ENCODE measurements around the gene MMP28. TPM values are rescaled to one million over a fixed set of nuclear protein-coding genes. Genes with fewer than 3 reads are reported as not detected.

Gene MMP28
- total RNA-seq, 2 donors from 2014 or later, result 12.8 to 146 TPM

DNA sequence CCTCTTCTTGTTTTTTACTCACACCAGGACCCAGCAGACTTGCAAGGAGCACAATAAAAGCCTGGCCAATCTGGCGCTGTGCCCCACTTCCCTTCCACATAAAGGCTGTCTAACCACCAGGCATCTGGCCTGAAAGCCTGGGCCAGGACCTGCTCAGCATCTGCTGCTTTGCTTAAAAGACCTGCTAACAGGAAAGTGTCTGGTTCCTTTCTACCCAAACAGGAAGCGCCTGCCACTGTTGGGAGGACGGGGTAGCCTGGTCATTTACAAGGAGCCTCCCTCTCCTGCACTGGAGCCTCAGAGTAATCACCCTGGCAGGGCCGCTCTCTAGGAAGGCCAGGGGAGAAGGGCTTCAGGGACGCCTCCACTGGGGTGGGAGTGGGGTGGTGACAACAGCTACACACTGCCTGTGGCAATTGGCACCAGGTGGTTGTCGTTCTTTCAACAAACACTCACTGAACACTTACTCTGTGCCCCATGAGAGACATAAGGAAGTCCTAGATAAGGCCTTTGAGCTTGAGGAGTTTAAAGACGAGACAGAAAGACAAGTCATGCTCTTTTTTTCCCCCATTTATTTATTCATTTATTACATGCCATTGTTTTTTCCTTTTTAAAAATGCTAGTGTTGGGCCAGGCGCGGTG is 6.3 kb upstream of the MMP28 start:
- no peaks in the 10 kb centered on the region for H3K36me3 ChIP-seq
- H3K9me3 ChIP-seq, result no peaks in the 10 kb centered on the region
- H3K4me1 ChIP-seq (replicated peaks), result peaks cover 7% of the 10 kb centered on the region
- H3K4me3 ChIP-seq, result no peak overlapping the region
- H3K27me3 ChIP-seq (replicated peaks; ENCODE audit: insufficient read depth), result no peaks in the 10 kb centered on the region
- peak; percentile 82 for DNase-seq (ENCODE audit: low spot score)
- WGBS, result 41% methylated on average over 9 of the region's 9 CpGs
- intact Hi-C loops (cut with DNase I), result no loop called here
- H3K27ac ChIP-seq, result peak overlapping the region in 1 of 2 donors; percentile 37
- no peak for TF ChIP-seq POLR2A (IDR thresholded peaks at IDR 0.05)
- TF ChIP-seq POLR2AphosphoS5 (IDR thresholded peaks at IDR 0.05), result peak; percentile 46

DNA sequence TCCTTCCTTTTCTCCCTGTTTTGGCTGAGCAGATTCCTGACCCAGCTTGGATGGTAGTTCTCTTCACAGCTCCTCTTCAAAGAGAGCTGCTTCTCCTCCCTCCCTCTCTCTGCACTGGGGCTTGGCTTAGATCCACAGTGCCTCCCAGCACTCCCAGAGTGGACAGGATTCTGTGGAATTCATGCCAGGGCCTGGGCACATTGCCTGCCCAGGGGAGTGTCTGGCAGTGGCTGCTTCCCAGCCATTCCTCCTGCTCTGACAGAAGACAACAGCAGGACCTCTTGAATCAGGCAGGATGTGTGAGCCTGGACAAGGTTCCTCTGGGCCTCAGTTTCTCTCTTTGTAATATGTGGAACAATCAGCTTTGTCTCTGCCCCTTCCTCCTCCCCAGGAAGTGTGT is 4.5 kb upstream of the MMP28 start:
- peak; percentile 93 for TF ChIP-seq POLR2AphosphoS5 (IDR thresholded peaks at IDR 0.05)
- no peak for TF ChIP-seq POLR2A (IDR thresholded peaks at IDR 0.05)
- no peaks in the 10 kb centered on the region for H3K36me3 ChIP-seq
- H3K4me3 ChIP-seq, result no peak overlapping the region
- DNase-seq (ENCODE audit: low spot score), result peak; percentile 94
- H3K27me3 ChIP-seq (replicated peaks; ENCODE audit: insufficient read depth), result no peaks in the 10 kb centered on the region
- H3K27ac ChIP-seq, result peak overlapping the region in 1 of 2 donors; percentile 34
- H3K9me3 ChIP-seq, result no peaks in the 10 kb centered on the region
- H3K4me1 ChIP-seq (replicated peaks), result peaks cover 7% of the 10 kb centered on the region
- intact Hi-C loops (cut with DNase I), result no loop called here

DNA sequence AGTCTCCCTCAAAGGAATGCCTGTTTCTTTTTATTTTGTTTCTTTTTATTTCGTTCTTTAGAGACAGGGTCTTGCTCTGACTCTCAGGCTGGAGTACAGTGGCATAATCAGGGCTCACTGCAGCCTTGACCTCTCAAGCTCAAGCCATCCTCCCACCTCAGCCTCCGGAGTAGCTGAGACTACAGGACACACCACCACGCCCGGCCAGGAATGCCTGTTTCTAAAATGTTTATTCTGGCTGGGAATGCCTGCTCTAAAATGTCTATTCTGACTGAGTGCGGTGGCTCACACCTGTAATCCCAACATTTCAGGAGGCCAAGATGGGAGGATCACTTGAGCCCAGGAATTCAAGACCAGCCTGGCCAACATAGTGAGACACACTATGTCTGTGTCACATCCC is 2.5 kb upstream of the MMP28 start:
- 75% methylated on average over 5 of the region's 5 CpGs for WGBS
- H3K9me3 ChIP-seq, result no peaks in the 10 kb centered on the region
- H3K27ac ChIP-seq, result no peak overlapping the region
- H3K36me3 ChIP-seq, result no peaks in the 10 kb centered on the region
- no peak for DNase-seq (ENCODE audit: low spot score)
- no peak overlapping the region for H3K4me3 ChIP-seq
- no peaks in the 10 kb centered on the region for H3K27me3 ChIP-seq (replicated peaks; ENCODE audit: insufficient read depth)
- intact Hi-C loops (cut with DNase I), result no loop called here
- TF ChIP-seq POLR2AphosphoS5 (IDR thresholded peaks at IDR 0.05) (no peak), POLR2A (IDR thresholded peaks at IDR 0.05) (no peak)
- H3K4me1 ChIP-seq (replicated peaks), result peaks cover 7% of the 10 kb centered on the region

GRCh38 chr17:35797370-35797769 is 1.9 kb upstream of the MMP28 start:
- no peaks in the 10 kb centered on the region for H3K27me3 ChIP-seq (replicated peaks; ENCODE audit: insufficient read depth)
- no peak overlapping the region for H3K4me3 ChIP-seq
- intact Hi-C loops (cut with DNase I), result no loop called here
- TF ChIP-seq POLR2AphosphoS5 (IDR thresholded peaks at IDR 0.05) (no peak), POLR2A (IDR thresholded peaks at IDR 0.05) (no peak), CTCF (IDR thresholded peaks at IDR 0.05) (no peak)
- no peaks in the 10 kb centered on the region for H3K9me3 ChIP-seq
- H3K36me3 ChIP-seq, result no peaks in the 10 kb centered on the region
- no peak overlapping the region for H3K27ac ChIP-seq
- H3K4me1 ChIP-seq (replicated peaks), result peaks cover 7% of the 10 kb centered on the region
- WGBS, result 62% methylated on average over 4 of the region's 4 CpGs
- DNase-seq (ENCODE audit: low spot score), result no peak

DNA sequence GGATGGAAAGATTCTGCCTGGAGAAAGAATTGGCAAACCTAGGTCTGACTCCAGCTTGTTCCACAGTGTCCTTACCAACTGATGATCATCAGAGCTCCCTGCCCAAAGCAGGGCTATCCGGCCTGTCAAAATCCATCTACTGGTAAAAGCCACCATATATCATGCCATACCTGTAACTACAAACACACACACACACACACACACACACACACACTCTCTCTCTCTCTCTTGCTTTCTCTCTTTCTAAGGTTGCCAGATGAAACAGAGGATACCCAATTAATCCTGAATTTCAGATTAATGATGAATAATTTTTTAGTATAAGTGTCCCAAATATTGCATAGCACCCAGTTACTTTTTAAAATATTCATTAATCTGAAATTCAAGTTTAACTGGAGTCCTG is 1.5 kb upstream of the MMP28 start:
- no peak for DNase-seq (ENCODE audit: low spot score)
- Histone ChIP-seq H3K9me3 (no peaks in the 10 kb centered on the region), H3K27me3 (replicated peaks; ENCODE audit: insufficient read depth) (no peaks in the 10 kb centered on the region), H3K4me1 (replicated peaks) (peaks cover 7% of the 10 kb centered on the region), H3K27ac (no peak overlapping the region), H3K4me3 (no peak overlapping the region), H3K36me3 (no peaks in the 10 kb centered on the region)
- WGBS, result 100% methylated on average over 1 of the region's 1 CpG
- TF ChIP-seq POLR2A (IDR thresholded peaks at IDR 0.05), result no peak
- no peak for TF ChIP-seq CTCF (IDR thresholded peaks at IDR 0.05)
- no peak for TF ChIP-seq POLR2AphosphoS5 (IDR thresholded peaks at IDR 0.05)
- intact Hi-C loops (cut with DNase I), result no loop called here

GRCh38 chr17:35795871-35796265 is 427 bp upstream of the MMP28 start:
- H3K4me1 ChIP-seq (replicated peaks), result no peaks in the 10 kb centered on the region

More at GRCh38 chr17:35795871-35796265, 427 bp upstream of the MMP28 start:
- WGBS, result 31% methylated on average over 8 of the region's 8 CpGs
- Histone ChIP-seq H3K36me3 (no peaks in the 10 kb centered on the region), H3K27ac (peak overlapping the region in 1 of 2 donors; percentile 25), H3K4me3 (peak overlapping the region; percentile 46 to 48), H3K27me3 (replicated peaks; ENCODE audit: insufficient read depth) (no peaks in the 10 kb centered on the region), H3K9me3 (no peaks in the 10 kb centered on the region)
- no peak for DNase-seq (ENCODE audit: low spot score)
- TF ChIP-seq POLR2A (IDR thresholded peaks at IDR 0.05) (no peak), POLR2AphosphoS5 (IDR thresholded peaks at IDR 0.05) (no peak), CTCF (IDR thresholded peaks at IDR 0.05) (no peak)
- intact Hi-C loops (cut with DNase I), result no loop called here
